Measurements from ENCODE around the gene USP5. TPM values are rescaled to one million over a fixed set of nuclear protein-coding genes. Genes with fewer than 3 reads are reported as not detected.

USP5 gene
- total RNA-seq, 1 donor from 2014 or later: 61.6 TPM

DNA sequence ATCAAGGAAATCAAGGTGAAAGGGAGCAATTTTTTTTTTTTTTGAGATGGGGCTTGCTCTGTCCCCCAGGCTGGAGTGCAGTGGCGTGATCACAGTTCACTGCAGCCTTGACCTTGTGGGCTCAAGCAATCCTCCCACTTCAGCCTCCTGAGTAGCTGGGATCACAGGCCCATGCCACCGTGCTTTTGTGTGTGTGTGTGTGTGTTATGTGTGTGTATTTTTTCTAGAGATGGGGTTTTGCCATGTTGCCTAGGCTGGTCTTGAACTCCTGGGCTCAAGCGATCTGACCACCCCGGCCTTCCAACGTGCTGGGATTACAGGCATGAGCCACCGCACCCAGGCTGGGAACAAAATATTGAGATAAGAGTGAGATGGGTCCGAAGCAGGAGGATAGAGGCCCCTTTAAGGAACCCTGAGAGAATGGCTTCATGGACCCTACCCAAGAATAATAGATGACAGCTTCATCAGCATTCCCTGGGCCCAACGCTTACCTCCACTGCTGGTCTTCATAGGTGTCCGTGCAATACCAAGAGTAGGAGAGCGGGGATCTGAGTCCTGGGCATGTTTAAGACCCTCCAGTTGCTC is 1.9 kb upstream of the USP5 start:
- Histone ChIP-seq H3K9ac (ENCODE audit: low read depth in 1 of 3, low read length in 3 of 3) (no peak overlapping the region), H3K4me3 (ENCODE audit: low read length in 3 of 3) (no peak overlapping the region), H3K36me3 (ENCODE audit: control insufficient read depth in 3 of 3, insufficient read depth in 3 of 3, low read length in 3 of 3) (peaks cover 0 to 6% (median 3%) of the 10 kb centered on the region in 3 donors), H3K27ac (ENCODE audit: low read depth, low read length) (no peak overlapping the region), H3K4me1 (ENCODE audit: control insufficient read depth in 3 of 3, insufficient read depth in 3 of 3, low read length in 3 of 3) (peaks cover 19 to 25% (median 23%) of the 10 kb centered on the region in 3 donors), H3K9me3 (ENCODE audit: control insufficient read depth in 3 of 3, low read length in 3 of 3) (no peaks in the 10 kb centered on the region), H3K27me3 (ENCODE audit: control insufficient read depth in 3 of 3, insufficient read depth in 3 of 3, low read length in 3 of 3) (no peaks in the 10 kb centered on the region)

DNA sequence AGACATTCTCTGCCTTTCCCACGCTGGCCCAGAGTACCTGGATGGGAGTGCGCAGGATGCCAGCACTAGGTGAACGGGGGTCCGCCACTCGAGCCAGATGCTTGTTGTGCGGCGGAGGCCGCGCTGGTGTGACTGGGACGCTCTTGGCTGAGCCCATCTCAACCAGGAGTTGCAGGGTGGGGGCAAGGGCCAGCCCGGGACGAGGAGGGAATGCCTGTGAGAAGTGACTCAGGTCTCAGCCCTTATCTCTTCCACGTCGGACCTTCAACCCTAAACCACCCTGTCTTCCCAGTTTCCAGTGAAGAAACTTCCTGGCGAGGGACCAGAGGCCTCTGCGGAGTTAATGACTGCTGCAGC is 1.2 kb upstream of the USP5 start:
- Histone ChIP-seq H3K4me1 (ENCODE audit: control insufficient read depth in 3 of 3, insufficient read depth in 3 of 3, low read length in 3 of 3) (peaks cover 19 to 25% (median 23%) of the 10 kb centered on the region in 3 donors), H3K27ac (ENCODE audit: low read depth, low read length) (no peak overlapping the region), H3K36me3 (ENCODE audit: control insufficient read depth in 3 of 3, insufficient read depth in 3 of 3, low read length in 3 of 3) (peaks cover 2 to 11% (median 3%) of the 10 kb centered on the region in 3 donors), H3K27me3 (ENCODE audit: control insufficient read depth in 3 of 3, insufficient read depth in 3 of 3, low read length in 3 of 3) (no peaks in the 10 kb centered on the region), H3K9me3 (ENCODE audit: control insufficient read depth in 3 of 3, low read length in 3 of 3) (no peaks in the 10 kb centered on the region), H3K4me3 (ENCODE audit: low read length in 3 of 3) (peak overlapping the region; percentile 99), H3K9ac (ENCODE audit: low read depth in 1 of 3, low read length in 3 of 3) (peak overlapping the region in 1 of 3 donors; percentile 92)

DNA sequence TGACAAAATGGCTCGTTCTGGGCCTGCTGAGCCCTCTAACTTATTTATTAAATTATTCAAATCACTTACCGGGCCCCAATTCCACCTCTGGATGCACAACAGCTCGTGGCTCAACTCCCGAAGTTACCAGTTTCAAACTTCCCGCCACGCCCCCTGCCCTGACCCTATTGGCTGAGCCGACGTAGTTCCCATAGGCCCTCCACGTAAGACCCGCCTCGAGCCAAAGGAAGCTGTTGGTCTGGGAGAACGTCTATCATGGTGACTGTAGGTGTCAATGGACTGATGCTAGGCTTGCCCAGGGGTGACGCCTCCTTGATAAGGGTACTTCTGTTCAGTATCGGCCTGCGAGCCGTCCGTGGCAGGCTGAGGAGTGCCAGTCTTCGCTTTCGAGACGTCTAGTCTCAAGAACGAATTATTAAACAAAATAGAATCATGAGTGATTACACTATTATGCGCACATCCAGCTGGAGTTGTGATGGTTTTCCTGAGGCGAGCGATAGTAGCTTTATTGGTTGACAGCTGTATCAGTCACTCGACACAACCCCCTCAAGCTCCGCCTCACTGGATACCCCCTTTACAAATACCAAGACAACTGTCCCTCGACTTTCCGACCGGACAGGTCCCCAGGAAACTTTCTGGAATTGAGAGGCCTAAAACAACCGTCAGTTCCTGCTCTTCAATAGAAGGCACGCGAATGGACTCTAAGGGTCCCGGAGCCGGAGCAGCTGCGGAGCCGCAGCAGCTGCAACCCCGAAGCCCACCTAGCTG is 613 bp upstream of the USP5 start, which contains the start of gene CDCA3:
Gene CDCA3, minus strand, starts transcription at position 134 of the 768 bp plus-strand sequence. CDS start 334 bp downstream, outside the sequence.
- Histone ChIP-seq H3K27me3 (ENCODE audit: control insufficient read depth in 3 of 3, insufficient read depth in 3 of 3, low read length in 3 of 3) (no peaks in the 10 kb centered on the region), H3K9me3 (ENCODE audit: control insufficient read depth in 3 of 3, low read length in 3 of 3) (no peaks in the 10 kb centered on the region), H3K4me1 (ENCODE audit: control insufficient read depth in 3 of 3, insufficient read depth in 3 of 3, low read length in 3 of 3) (peaks cover 19 to 25% (median 23%) of the 10 kb centered on the region in 3 donors), H3K36me3 (ENCODE audit: control insufficient read depth in 3 of 3, insufficient read depth in 3 of 3, low read length in 3 of 3) (peaks cover 7 to 13% (median 8%) of the 10 kb centered on the region in 3 donors), H3K27ac (ENCODE audit: low read depth, low read length) (peak within 1 kb of the TSS; percentile 96), H3K9ac (ENCODE audit: low read depth in 1 of 3, low read length in 3 of 3) (peak within 1 kb of the TSS; percentile 79 to 93 (median 92)), H3K4me3 (ENCODE audit: low read length in 3 of 3) (peak within 1 kb of the TSS; percentile 99)

DNA sequence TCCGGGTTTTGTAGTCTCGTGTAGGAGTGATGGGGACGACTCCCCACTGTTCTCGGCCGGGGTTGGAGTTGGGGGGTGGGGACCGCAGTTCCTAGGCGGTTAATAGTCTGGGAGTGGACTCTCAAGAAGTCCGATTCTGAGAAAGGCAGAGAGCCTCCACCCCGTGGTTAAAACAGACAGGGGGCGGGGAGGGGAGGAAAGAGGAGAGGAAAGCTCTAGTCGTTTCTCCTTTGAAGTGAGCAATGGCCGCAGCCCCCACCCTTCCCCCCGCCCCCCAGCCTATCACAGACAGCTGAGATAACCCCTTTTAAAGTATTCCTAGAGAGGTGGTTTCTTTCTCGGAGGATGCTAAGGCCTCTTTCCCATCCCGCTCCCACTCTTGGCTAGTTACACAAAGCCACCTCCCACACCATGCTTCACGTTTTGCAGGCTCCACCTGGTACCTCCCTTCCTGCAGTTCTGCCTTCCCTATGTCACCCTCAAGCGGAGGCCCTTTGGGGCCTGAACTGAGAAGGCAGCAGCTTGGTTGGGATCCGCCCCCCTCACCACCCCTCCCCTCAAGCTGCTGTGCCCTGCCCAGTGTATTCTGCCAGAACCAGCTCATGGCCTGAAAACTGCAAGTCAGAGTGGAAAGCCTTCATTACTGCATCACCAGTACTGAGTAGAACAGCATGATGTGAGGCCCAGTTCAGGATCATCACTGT is 853 bp downstream of the USP5 start:
- Histone ChIP-seq H3K27me3 (ENCODE audit: control insufficient read depth in 3 of 3, insufficient read depth in 3 of 3, low read length in 3 of 3) (no peaks in the 10 kb centered on the region), H3K27ac (ENCODE audit: low read depth, low read length) (peak overlapping the region; percentile 96), H3K9ac (ENCODE audit: low read depth in 1 of 3, low read length in 3 of 3) (peak overlapping the region; percentile 60 to 78 (median 64)), H3K9me3 (ENCODE audit: control insufficient read depth in 3 of 3, low read length in 3 of 3) (no peaks in the 10 kb centered on the region), H3K4me1 (ENCODE audit: control insufficient read depth in 3 of 3, insufficient read depth in 3 of 3, low read length in 3 of 3) (peaks cover 21 to 25% (median 23%) of the 10 kb centered on the region in 3 donors), H3K36me3 (ENCODE audit: control insufficient read depth in 3 of 3, insufficient read depth in 3 of 3, low read length in 3 of 3) (peaks cover 21 to 28% (median 22%) of the 10 kb centered on the region in 3 donors), H3K4me3 (ENCODE audit: low read length in 3 of 3) (peak overlapping the region; percentile 68 to 80 (median 72))

DNA sequence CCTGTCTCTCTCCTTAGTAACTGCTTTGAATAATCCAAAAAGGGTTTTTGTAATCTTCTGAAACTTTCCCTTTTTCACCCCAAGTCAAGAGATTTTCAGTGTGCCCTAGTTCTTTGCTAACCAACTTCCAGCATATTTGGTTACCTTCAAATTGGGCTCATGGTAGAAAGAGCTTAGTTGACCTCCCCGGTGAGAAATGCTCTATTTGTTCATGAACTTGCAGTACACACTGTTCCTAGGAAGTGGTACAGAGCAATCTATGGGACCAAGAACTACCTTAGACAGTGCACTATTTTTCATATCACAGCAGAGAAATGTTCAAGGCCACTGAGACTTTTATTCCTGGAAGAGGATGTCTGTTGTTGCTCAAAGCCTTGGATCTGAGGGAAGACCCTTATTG is 1.7 kb downstream of the USP5 start:
- peak overlapping the region; percentile 96 for H3K27ac ChIP-seq (ENCODE audit: low read depth, low read length)

DNA sequence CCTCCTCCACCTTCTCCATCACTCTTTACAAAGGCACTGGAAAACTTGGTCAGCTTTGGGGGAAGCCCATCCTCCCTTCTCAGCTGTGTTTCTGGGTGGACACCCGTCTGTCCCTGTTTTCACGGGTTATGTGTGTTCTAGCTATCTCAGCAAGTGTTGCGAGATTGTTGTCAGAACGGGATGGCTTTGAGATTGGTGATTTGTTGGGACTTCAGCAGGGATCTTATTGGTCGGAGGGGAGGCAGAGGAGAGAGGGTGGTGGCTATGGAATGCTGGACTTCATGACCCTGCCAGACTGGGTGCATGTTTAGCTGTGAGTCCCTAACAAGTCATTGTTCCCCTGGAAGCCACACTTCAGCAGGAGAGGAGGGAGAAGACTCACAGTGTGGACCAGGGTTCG is 2.1 kb downstream of the USP5 start:
- peaks cover 23 to 25% (median 25%) of the 10 kb centered on the region in 3 donors for H3K4me1 ChIP-seq (ENCODE audit: control insufficient read depth in 3 of 3, insufficient read depth in 3 of 3, low read length in 3 of 3)
- peak overlapping the region in 2 of 3 donors; percentile 4 to 78 for H3K9ac ChIP-seq (ENCODE audit: low read depth in 1 of 3, low read length in 3 of 3)
- H3K36me3 ChIP-seq (ENCODE audit: control insufficient read depth in 3 of 3, insufficient read depth in 3 of 3, low read length in 3 of 3): peaks cover 32 to 40% (median 34%) of the 10 kb centered on the region in 3 donors
- H3K9me3 ChIP-seq (ENCODE audit: control insufficient read depth in 3 of 3, low read length in 3 of 3): no peaks in the 10 kb centered on the region
- H3K27me3 ChIP-seq (ENCODE audit: control insufficient read depth in 3 of 3, insufficient read depth in 3 of 3, low read length in 3 of 3): no peaks in the 10 kb centered on the region
- no peak overlapping the region for H3K4me3 ChIP-seq (ENCODE audit: low read length in 3 of 3)
- no peak overlapping the region for H3K27ac ChIP-seq (ENCODE audit: low read depth, low read length)

More for the DNA sequence above, 1.7 kb downstream of the USP5 start:
- Histone ChIP-seq H3K9ac (ENCODE audit: low read depth in 1 of 3, low read length in 3 of 3) (peak overlapping the region in 2 of 3 donors; percentile 60 to 78), H3K36me3 (ENCODE audit: control insufficient read depth in 3 of 3, insufficient read depth in 3 of 3, low read length in 3 of 3) (peaks cover 29 to 36% (median 30%) of the 10 kb centered on the region in 3 donors), H3K4me1 (ENCODE audit: control insufficient read depth in 3 of 3, insufficient read depth in 3 of 3, low read length in 3 of 3) (peaks cover 21 to 25% (median 23%) of the 10 kb centered on the region in 3 donors), H3K27me3 (ENCODE audit: control insufficient read depth in 3 of 3, insufficient read depth in 3 of 3, low read length in 3 of 3) (no peaks in the 10 kb centered on the region), H3K4me3 (ENCODE audit: low read length in 3 of 3) (no peak overlapping the region), H3K9me3 (ENCODE audit: control insufficient read depth in 3 of 3, low read length in 3 of 3) (no peaks in the 10 kb centered on the region)

DNA sequence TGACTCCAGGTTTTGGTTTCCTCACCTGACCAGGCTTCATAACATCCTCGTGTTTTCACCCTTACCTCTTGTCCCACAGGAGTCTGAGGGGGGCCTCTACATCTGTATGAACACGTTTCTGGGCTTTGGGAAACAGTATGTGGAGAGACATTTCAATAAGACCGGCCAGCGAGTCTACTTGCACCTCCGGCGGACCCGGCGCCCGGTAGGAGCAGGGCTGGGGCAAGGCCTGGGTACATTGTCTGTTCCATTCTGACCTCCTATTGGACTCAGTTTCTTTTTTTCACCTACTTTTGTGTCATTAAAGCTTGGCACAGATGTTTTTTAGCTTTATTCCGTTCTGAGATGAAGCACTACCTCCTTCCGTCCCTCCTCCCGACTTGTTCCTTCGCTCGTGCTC is 3.4 kb downstream of the USP5 start:
- H3K9me3 ChIP-seq (ENCODE audit: control insufficient read depth in 3 of 3, low read length in 3 of 3): no peaks in the 10 kb centered on the region
- H3K4me1 ChIP-seq (ENCODE audit: control insufficient read depth in 3 of 3, insufficient read depth in 3 of 3, low read length in 3 of 3): peaks cover 24 to 25% (median 25%) of the 10 kb centered on the region in 3 donors
- H3K36me3 ChIP-seq (ENCODE audit: control insufficient read depth in 3 of 3, insufficient read depth in 3 of 3, low read length in 3 of 3): peaks cover 43 to 50% (median 43%) of the 10 kb centered on the region in 3 donors
- H3K4me3 ChIP-seq (ENCODE audit: low read length in 3 of 3): no peak overlapping the region
- no peak overlapping the region for H3K9ac ChIP-seq (ENCODE audit: low read depth in 1 of 3, low read length in 3 of 3)
- H3K27me3 ChIP-seq (ENCODE audit: control insufficient read depth in 3 of 3, insufficient read depth in 3 of 3, low read length in 3 of 3): no peaks in the 10 kb centered on the region
- no peak overlapping the region for H3K27ac ChIP-seq (ENCODE audit: low read depth, low read length)

DNA sequence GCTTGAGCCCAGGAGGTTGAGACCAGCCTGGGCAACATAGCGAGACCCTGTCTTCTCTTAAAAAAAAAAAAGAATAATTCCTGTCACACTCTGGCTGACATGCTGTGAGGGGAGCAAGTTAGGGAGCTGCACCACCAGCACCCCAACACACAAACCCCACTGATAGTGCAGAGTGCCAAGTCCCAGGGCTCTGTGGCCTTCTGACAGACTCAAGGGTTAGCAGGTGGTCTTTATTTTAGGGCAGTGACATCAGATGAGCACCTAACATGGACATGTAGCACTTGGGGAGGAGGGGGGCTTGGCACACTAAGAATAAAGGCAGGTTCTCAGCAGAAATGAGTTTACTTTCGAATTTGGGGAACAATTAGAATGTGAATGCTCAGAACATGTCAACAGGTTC is 6.8 kb downstream of the USP5 start:
- peaks cover 74 to 79% (median 76%) of the 10 kb centered on the region in 3 donors for H3K36me3 ChIP-seq (ENCODE audit: control insufficient read depth in 3 of 3, insufficient read depth in 3 of 3, low read length in 3 of 3)

DNA sequence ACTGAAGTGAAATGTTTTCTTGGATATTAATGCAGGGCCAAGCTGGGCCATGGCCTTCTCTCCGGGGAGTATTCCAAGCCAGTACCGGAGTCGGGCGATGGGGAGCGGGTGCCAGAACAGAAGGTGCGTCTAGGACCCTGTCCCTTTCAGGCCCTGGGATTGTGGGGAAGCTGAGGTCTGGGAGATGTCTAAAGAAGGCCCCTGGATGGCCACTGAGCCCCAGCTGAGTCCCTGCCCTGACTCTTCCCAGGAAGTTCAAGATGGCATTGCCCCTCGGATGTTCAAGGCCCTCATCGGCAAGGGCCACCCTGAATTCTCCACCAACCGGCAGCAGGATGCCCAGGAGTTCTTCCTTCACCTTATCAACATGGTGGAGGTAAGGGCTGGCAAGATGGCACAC is 8.2 kb downstream of the USP5 start:
- Histone ChIP-seq H3K36me3 (ENCODE audit: control insufficient read depth in 3 of 3, insufficient read depth in 3 of 3, low read length in 3 of 3) (peaks cover 83 to 84% (median 84%) of the 10 kb centered on the region in 3 donors), H3K27ac (ENCODE audit: low read depth, low read length) (no peak overlapping the region), H3K9ac (ENCODE audit: low read depth in 1 of 3, low read length in 3 of 3) (no peak overlapping the region), H3K4me3 (ENCODE audit: low read length in 3 of 3) (no peak overlapping the region), H3K27me3 (ENCODE audit: control insufficient read depth in 3 of 3, insufficient read depth in 3 of 3, low read length in 3 of 3) (no peaks in the 10 kb centered on the region), H3K4me1 (ENCODE audit: control insufficient read depth in 3 of 3, insufficient read depth in 3 of 3, low read length in 3 of 3) (peaks cover 0 to 5% (median 2%) of the 10 kb centered on the region in 3 donors), H3K9me3 (ENCODE audit: control insufficient read depth in 3 of 3, low read length in 3 of 3) (no peaks in the 10 kb centered on the region)

More for the DNA sequence above, 6.8 kb downstream of the USP5 start:
- no peaks in the 10 kb centered on the region for H3K27me3 ChIP-seq (ENCODE audit: control insufficient read depth in 3 of 3, insufficient read depth in 3 of 3, low read length in 3 of 3)
- H3K9ac ChIP-seq (ENCODE audit: low read depth in 1 of 3, low read length in 3 of 3): peak overlapping the region in 1 of 3 donors; percentile 8
- no peaks in the 10 kb centered on the region for H3K9me3 ChIP-seq (ENCODE audit: control insufficient read depth in 3 of 3, low read length in 3 of 3)
- no peak overlapping the region for H3K4me3 ChIP-seq (ENCODE audit: low read length in 3 of 3)
- peaks cover 5 to 8% (median 5%) of the 10 kb centered on the region in 3 donors for H3K4me1 ChIP-seq (ENCODE audit: control insufficient read depth in 3 of 3, insufficient read depth in 3 of 3, low read length in 3 of 3)
- no peak overlapping the region for H3K27ac ChIP-seq (ENCODE audit: low read depth, low read length)
